ENCODE results near the gene ADGRL3. TPM values are rescaled to one million over a fixed set of nuclear protein-coding genes. Genes with fewer than 3 reads are reported as not detected.

The ADGRL3 gene
- total and polyA plus RNA-seq, 9 donors, result 0.88 to 9.5 (median 2.5) TPM

- Histone ChIP-seq H3K4me3 (no peak overlapping the region), H3K36me3 (no peaks in the 10 kb centered on the region), H3K27me3 (peaks cover 3% of the 10 kb centered on the region), H3K4me1 (ENCODE audit: insufficient read depth) (no peaks in the 10 kb centered on the region), H3K27ac (no peak overlapping the region), H3K9me3 (no peaks in the 10 kb centered on the region)
- intact Hi-C loops (cut with DNase I), result no loop called here
- TF ChIP-seq POLR2A (IDR thresholded peaks at IDR 0.05) (no peak), CTCF (IDR thresholded peaks at IDR 0.05) (no peak), EP300 (IDR thresholded peaks at IDR 0.05) (no peak)
- DNase-seq, result no peak
- WGBS, 3 donors, result 89 to 95% (median 89%) methylated on average over 3 of the region's 3 CpGs
These were observed 343.9 kb downstream of the ADGRL3 start for GRCh38 chr4:61543976-61544375.

- no peak overlapping the region for H3K4me3 ChIP-seq
- H3K36me3 ChIP-seq, result no peaks in the 10 kb centered on the region
- H3K27me3 ChIP-seq, result peaks cover 3% of the 10 kb centered on the region
- no peak overlapping the region for H3K27ac ChIP-seq
- no peaks in the 10 kb centered on the region for H3K4me1 ChIP-seq (ENCODE audit: insufficient read depth)
- no peak for TF ChIP-seq POLR2A (IDR thresholded peaks at IDR 0.05)
- TF ChIP-seq EP300 (IDR thresholded peaks at IDR 0.05), result no peak
- TF ChIP-seq CTCF (IDR thresholded peaks at IDR 0.05), result no peak
- no peaks in the 10 kb centered on the region for H3K9me3 ChIP-seq
- intact Hi-C loops (cut with DNase I), result no loop called here
- no peak for DNase-seq
- WGBS, 3 donors, result 29 to 42% (median 37%) methylated on average over 3 of the region's 3 CpGs
These were observed 345.9 kb downstream of the ADGRL3 start for GRCh38 chr4:61545902-61546480.

- no peak overlapping the region for H3K4me3 ChIP-seq
- no peaks in the 10 kb centered on the region for H3K36me3 ChIP-seq
- H3K4me1 ChIP-seq (ENCODE audit: insufficient read depth), result no peaks in the 10 kb centered on the region
- TF ChIP-seq POLR2A (IDR thresholded peaks at IDR 0.05), result no peak
- no peak for TF ChIP-seq EP300 (IDR thresholded peaks at IDR 0.05)
- TF ChIP-seq CTCF (IDR thresholded peaks at IDR 0.05), result no peak
- intact Hi-C loops (cut with DNase I), result no loop called here
- no peak for DNase-seq
- H3K27me3 ChIP-seq, result peaks cover 3% of the 10 kb centered on the region
- 96 to 97% (median 96%) methylated on average over 2 of the region's 2 CpGs for WGBS, 3 donors
- no peaks in the 10 kb centered on the region for H3K9me3 ChIP-seq
- no peak overlapping the region for H3K27ac ChIP-seq
These were observed 349.2 kb downstream of the ADGRL3 start for GRCh38 chr4:61549336-61549735.

- intact Hi-C loops (cut with DNase I), result no loop called here
- Histone ChIP-seq H3K27me3 (no peaks in the 10 kb centered on the region), H3K27ac (no peak overlapping the region), H3K4me3 (no peak overlapping the region), H3K4me1 (ENCODE audit: insufficient read depth) (peaks cover 2% of the 10 kb centered on the region), H3K9me3 (no peaks in the 10 kb centered on the region), H3K36me3 (no peaks in the 10 kb centered on the region)
- WGBS, 3 donors, result 98 to 99% (median 98%) methylated on average over 1 of the region's 1 CpG
- no peak for DNase-seq
- TF ChIP-seq POLR2A (IDR thresholded peaks at IDR 0.05) (no peak), CTCF (IDR thresholded peaks at IDR 0.05) (no peak), EP300 (IDR thresholded peaks at IDR 0.05) (no peak)
These were observed 353.5 kb downstream of the ADGRL3 start for GRCh38 chr4:61553557-61554125.
